GM19463 (cell line): Measurements from ENCODE around the gene ZNF426.
"Not testable (repeated sequence)": the region's sequence is repeated elsewhere in the genome, so short reads cannot be mapped to it uniquely, and the experiment has no call there.

Source experiments
- ATAC-seq: cut with Tn5 transposase; IDR thresholded peaks from one replicate; pipeline ENCODE4 v1.9.1; 2021; ENCODE audit warnings: mild to moderate bottlenecking, moderate library complexity; ENCODE audit not compliant: unreplicated experiment

ZNF426 gene

GRCh38 chr19:9538183-9539058 is at the start of gene ZNF426:
ZNF426 (minus strand) TSS chr19:9538645; CDS start chr19:9536232, 2,413 bp downstream.
- peak; percentile 68 for ATAC-seq

- ATAC-seq, result no peak
Measured at GRCh38 chr19:9586764-9587163, 48.3 kb upstream of the ZNF426 start.

GRCh38 chr19:9584073-9584833 is 45.8 kb upstream of the ZNF426 start, which contains the start of gene ZNF121:
ZNF121 (minus strand) TSS chr19:9584504; CDS start chr19:9568097, 16,407 bp downstream.
- ATAC-seq, result peak; percentile 88

- not testable (repeated sequence) for ATAC-seq
Measured at GRCh38 chr19:9582081-9582725, 43.8 kb upstream of the ZNF426 start.

GRCh38 chr19:9580728-9581127 is 42.3 kb upstream of the ZNF426 start:
- no peak for ATAC-seq

GRCh38 chr19:9570255-9570654 is 31.8 kb upstream of the ZNF426 start:
- ATAC-seq, result no peak

GRCh38 chr19:9566729-9567128 is 28.3 kb upstream of the ZNF426 start:
- ATAC-seq, result no peak

GRCh38 chr19:9565900-9566705 is 27.7 kb upstream of the ZNF426 start:
- ATAC-seq, result no peak

GRCh38 chr19:9552536-9553274 is 14.3 kb upstream of the ZNF426 start:
- ATAC-seq, result no peak

- no peak for ATAC-seq
Measured at GRCh38 chr19:9547870-9548269, 9.4 kb upstream of the ZNF426 start.

GRCh38 chr19:9541281-9541680 is 2.8 kb upstream of the ZNF426 start:
- ATAC-seq, result not testable (repeated sequence)

GRCh38 chr19:9539921-9540320 is 1.5 kb upstream of the ZNF426 start:
- ATAC-seq, result not testable (repeated sequence)

- ATAC-seq, result not testable (repeated sequence)
Measured at GRCh38 chr19:9539201-9539600, 756 bp upstream of the ZNF426 start.

GRCh38 chr19:9535934-9536333 is 2.5 kb downstream of the ZNF426 start:
- ATAC-seq, result no peak

GRCh38 chr19:9531933-9532332 is 6.5 kb downstream of the ZNF426 start:
- ATAC-seq, result no peak

- no peak for ATAC-seq
Measured at GRCh38 chr19:9528757-9529336, 9.6 kb downstream of the ZNF426 start.

GRCh38 chr19:9523885-9524474 is 14.5 kb downstream of the ZNF426 start:
- no peak for ATAC-seq

- no peak for ATAC-seq
Measured at GRCh38 chr19:9507285-9507684, 31.2 kb downstream of the ZNF426 start.

GRCh38 chr19:9500796-9501195 is 37.6 kb downstream of the ZNF426 start:
- no peak for ATAC-seq
